Muscle of back (tissue), 11 donors: Measurements from ENCODE around the gene ANGPT4. TPM values are rescaled to one million over a fixed set of nuclear protein-coding genes. Genes with fewer than 3 reads are reported as not detected.

ENCODE experiments used
- DNase-seq, 3 donors: peaks; one replicate each; pipeline versions ENCODE4 v3.0.0 to v3.0.0-alpha.2; 2013
- polyA plus RNA-seq, 10 donors: library from polyadenylated mRNA; unstranded; fragments of 120-200 nt; gene quantifications; one replicate each; pipeline ENCODE4 v1.2.1, GENCODE V29; 2013; ENCODE audit not compliant: insufficient read length in 10 of 10

ANGPT4 gene
- polyA plus RNA-seq, 10 donors: 0.03 to 0.18 (median 0.06) TPM; not detected in 1

DNA sequence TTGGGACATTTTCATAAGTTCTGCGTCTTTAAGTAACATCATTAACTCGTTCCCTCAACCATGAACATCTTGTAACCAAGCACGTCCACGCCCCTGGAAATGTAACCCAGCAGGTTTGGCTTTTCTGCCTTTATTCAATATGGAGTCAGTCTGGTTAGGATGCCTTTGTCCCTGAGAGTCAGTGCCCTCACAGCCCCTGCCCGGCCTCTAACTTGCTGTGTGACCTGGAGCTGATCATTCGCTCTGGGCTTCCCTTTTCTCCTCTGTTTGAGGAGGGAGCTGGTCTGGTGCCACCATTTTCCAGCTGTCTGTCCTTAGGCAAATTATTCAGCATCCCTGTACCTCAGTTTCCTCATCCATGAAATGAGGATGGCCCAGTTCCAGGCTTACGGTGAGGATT lies 26.5 kb upstream of the ANGPT4 start:
- DNase-seq: no peak

DNA sequence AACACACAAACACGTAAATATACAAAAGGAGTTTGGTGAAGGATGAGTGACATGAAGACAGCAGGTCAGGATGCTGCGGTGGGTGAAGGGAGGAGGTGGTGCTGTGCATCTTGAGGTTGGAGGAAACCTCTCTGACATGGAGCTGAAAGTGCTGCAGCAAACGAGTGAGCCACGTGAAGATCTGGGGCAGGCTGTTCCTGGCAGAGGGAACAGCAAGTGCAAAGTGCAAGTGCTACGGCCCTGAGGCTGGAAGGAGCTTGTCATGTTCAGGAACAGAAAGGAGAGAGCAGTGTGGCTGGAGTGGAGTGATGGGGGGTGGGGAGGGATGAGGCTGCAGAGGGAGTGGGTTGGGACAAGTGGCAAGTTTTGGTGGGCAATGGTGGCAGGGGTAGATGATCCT lies 24.8 kb upstream of the ANGPT4 start:
- DNase-seq: no peak

DNA sequence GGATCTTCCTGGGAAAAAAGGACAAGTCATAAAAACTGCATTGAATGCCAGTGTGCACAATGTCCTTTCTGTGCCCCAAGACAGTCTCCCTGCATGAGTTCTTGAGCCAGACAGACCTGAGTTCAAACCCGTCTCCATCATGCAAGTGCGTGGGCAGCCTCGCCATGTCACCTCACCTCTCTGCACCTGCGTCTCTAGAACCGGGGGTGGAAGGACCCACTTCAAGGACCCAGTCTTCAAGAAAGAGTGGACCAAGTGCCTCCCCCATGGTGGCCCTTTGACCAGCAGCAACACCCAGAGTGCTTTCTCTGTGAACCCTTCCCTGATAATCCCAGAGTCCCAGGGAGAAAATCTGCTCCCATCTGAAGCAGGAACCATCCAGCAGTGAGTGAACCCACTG lies 23.5 kb upstream of the ANGPT4 start:
- DNase-seq: no peak

DNA sequence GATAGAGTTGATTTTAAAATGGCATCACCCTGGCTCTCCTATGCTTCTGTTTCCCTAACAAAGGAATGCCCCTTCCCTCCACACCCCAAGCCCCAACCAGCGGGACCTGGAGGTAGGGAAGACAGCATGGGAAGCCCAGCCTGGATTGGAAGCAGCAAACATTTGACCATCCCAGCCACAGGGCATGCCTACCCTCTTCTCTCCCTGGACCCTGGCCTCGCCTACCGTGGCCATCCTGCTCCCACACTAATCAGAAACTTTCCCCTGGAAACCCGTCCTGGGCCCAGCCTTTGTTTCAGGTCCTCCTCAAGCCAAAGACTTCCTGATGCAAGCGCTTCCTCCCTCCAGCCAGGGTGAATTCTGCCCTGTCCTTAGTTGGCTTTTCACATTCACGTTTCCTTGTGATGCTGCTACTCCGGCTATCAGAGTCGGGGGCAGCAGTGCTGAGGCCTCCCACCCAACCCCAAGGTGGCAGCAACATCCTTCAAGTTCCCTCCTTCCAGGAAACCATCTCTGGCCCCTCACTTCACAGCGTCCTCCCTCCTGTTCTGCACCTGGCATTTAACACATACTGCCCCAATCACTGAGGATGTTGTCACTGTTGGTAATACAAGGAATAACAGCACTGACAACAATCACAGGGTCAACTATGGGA lies 18.2 kb upstream of the ANGPT4 start:
- DNase-seq: no peak

DNA sequence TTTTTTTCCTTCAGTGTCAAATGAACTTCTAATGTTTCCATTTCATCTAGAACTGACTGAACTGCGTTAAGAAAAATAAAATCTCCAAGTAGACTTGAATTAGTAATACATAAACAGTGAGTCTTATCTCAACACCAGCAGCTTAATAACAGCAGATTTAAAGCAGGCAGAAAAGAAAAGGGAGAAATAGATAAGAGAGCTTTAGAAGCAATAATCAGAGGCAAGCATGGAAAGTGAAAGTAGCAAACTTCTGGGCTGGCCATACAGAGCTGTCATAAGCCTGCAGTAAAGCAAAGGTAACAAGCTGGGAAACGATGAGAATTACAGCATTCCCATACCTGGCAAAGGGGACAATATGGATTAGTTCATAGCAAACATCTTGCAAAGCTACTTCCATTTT lies 16.9 kb upstream of the ANGPT4 start:
- no peak for DNase-seq

DNA sequence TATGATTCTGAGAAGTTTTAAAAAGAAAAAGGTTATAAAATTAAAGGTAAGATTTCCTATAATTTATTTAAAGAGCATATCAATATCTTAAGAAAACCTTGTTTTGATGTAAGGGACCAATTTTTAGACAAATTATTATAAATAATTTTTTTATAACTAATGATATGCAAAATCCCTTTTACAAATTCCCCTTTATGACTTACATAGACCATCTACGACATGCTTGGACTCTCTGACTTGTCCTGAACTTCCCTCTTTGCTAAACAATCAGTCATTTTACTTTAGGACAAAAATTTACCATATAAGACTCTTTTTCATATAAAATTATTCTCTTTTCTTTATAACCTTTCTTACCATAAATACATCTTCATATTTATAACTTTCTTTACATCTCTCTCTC lies 15.3 kb upstream of the ANGPT4 start:
- no peak for DNase-seq

DNA sequence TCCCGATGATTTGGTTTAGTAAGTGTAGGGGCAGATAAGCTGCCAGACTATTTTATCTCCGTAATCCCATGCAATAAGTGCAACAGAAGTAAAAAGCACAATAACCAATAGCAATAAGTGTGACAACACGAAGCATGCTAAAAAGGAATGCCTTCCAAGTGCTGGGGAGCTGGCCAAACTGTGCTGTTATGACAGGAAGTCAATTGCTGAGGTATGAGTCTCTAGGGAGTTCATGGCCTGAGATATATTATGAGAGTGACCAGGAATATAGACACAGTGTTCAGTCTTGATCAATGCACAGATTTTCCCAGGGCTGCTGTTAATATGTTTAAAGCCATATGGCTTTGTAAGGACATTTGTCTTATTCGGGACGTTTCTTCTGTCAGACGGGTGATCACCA lies 10.5 kb upstream of the ANGPT4 start:
- DNase-seq: no peak

DNA sequence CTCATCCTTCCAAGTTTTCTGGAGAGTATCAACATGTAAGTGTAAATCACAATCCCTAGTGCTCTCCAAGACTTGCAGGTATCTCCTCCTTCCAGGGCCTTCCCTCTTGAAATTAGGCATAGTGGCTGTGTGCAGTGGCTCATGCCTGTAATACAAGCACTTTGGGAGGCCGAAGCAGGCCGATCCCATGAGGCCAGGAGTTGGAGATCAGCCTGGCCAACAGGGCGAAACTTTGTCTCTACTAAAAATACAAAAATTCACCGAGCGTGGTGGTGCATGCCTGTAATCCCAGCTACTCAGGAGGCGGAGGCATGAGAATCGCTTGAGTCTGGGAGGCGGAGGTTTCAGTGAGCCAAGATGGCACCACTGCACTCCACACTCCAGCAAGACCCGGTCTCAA lies 9.4 kb upstream of the ANGPT4 start:
- no peak for DNase-seq

DNA sequence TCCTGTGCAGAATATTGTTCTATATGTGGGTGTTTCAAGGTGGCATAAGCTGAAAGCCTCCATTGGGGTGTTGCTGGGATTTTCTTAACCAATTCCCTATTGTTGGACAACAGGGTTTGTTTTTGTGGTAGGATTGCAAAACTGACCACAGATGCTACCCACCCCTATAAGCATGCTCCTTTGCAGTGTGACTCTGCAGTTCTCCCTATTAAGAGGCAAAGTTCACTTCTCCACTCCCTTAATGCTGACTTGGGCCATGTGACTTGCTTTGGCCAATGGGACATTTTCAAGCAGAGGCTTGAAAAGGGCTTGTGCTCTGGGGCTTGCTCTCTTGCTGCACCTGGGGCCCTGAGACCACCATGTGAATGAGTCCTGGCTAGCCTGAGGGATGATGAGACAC lies 8.5 kb upstream of the ANGPT4 start:
- DNase-seq: no peak

DNA sequence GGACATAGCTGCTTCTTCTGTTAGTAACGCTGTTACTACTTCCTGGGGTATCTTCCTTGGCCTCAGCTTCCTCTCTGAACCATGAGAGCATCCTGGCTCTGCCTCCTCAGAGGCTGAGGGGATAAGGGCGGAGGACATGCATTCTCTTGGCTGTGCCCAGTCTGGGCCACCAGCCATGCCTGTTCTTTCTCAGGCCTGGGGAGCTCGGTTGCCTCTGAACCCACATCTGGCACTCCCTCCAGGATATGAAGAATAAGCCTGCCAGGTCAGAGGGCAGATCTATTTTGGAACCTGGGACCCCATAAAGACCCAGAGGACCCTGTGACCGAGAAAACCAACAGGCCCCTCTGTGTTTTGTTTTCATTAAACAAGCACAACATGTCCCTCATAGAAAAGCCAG lies 6.6 kb upstream of the ANGPT4 start:
- DNase-seq: no peak

DNA sequence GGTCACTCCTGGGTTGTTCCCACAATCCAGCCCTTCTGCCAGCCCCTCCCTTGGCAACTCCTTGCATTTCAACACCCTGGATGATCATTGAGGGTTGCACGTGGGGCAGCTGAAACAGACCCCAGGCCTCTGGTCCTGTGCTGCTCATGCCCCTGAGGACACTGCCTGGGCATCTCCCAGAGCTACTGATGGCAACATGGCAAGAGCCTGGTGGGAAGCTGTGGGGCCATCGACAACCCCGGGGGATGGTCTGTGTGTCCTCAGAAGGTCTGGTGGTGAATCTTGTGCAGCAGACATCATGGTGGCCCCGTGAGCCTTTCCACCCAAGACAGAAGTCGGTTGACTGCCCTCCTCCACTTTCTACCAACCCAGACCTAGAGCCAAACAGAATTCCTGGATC lies 4.9 kb upstream of the ANGPT4 start:
- no peak for DNase-seq

DNA sequence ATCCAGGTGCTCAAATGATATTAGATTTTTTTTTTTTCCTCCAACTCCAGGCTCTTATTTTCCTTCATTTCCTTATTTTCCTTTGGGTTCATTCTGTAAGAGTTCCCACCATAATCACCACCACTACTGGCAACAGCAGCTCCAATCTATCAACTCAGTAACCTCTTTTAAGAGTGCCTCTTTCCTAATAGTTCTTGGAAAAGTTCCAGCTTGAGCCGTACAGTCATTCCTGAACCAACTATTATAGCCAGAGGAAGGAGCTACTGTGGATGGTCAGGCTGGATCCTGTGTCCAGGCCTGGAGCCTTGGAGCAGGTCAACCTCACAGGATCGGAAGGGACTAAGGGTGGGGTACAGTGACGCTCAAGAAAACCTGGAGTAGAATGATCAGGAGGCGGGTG lies 4.2 kb upstream of the ANGPT4 start:
- DNase-seq: no peak

DNA sequence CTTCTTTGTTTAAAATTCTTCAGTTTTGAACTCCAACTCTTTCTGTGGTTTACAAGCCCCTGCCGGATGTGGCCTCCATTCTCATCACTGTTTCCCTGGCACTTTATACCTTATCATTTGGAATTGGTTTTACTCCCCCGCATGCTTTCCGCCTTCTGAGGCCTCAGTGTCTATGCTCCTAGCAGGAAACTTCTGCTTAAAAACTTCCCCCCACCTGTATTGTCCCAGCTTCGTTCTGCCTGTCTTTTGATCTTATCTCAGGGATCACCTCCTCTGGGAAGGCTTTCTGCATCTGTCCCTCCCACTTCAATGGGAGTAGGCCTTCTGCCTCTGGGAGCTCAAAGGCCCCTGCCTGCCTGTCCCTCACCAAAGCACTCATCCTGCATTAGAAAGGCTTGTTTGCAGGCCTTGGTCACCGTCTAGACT lies 3.4 kb upstream of the ANGPT4 start:
- no peak for DNase-seq

DNA sequence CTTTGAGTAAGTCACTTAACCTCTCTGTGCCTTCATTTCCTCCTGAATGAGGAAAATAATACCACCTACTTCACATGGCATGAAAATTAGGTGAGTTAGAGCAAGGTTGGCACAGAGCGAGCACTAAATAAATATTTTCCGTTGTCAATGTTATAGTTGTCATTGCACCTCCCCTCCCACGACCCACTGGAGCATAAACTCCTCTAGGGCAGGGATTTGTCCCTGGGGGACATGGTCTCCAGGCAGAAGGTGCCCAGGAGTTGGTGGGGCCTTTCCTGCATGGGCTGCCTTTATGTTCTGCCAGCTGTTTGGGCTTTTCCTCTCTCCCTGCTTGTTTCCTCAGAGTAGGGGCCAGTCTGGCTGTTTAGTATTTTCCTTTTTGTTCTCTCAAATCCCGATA lies 1.3 kb upstream of the ANGPT4 start:
- no peak for DNase-seq

DNA sequence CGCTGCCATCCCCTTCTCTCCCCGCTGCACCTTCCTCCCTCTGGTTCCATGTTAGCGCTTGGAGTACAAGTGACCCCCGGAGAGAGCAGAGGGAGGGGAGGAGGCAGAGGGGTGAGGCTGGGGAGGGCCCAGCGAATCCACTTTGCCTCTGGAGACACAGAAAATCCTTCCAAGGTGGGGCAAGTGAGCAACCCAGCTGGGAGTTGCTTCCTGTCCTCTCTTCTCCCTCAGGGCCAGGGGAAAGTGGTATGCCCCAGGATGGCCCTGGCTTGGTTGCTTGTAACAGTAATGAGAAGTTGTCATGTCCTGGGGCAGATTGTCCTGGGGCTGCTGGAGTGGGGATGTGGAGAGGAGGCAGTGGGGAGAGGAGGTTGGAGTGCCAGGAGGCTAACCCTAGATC lies 691 bp upstream of the ANGPT4 start:
- DNase-seq: no peak

DNA sequence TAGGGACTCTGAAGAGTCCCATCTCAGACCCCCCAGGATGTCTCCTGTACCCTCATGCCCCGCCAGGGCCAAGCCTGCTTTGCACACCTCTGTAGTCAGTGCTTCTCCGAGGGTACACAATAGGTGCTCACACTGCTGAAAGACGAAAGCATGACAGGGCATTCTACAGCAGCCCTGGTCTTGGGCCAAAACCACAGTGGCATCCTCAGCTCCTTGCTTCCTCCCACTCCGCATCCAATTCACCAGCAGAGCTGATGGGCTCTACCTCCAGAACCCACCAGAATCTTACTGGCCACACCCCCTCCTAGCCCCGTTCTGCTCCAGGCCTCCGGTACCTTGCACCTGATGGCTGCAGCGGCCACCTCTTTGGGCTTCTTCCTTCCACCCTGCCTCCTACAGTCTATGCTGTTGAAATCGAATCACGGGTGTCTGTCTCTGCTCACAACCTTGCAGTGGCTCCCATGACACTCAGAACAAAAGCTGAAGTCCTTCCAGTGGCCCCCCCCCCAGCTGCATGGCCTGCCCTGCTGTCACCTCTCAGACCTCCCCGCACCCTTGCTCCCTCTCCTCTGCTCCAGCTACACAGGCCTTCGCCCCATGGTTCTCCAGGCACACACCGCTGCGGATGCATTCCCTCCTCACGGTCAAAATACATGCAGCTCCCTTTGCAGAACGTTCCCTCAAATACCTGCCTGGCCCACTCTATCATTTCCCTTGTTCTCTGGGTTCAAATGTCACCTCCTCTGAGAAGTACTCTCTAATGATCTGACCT lies 1.2 kb downstream of the ANGPT4 start:
- no peak for DNase-seq

DNA sequence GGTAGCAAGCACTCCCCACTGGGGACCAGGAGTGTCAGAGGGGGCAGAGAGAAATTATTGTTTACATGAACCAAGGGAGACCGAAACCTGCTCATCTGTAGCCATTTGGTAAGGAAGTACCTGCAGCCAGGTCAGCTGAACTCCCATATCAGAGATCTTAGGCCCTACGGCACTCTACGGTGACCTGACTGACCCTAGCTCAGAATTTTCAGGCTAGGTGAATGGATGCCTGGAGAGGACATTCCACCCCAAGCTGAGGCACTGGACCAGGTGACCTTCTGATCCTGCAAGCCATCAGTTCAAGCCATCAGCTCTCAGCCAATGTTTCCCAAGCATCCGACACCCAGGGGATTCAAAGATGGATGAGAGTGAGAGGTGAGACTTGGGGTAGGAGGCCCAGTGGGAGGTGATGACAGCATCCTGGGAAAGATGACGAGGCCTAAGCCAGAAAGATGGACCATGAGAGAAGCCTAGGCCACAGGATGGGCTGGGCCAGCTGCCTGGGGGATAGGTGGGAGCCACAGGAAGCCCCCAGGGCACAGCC lies 2.8 kb downstream of the ANGPT4 start:
- no peak for DNase-seq

DNA sequence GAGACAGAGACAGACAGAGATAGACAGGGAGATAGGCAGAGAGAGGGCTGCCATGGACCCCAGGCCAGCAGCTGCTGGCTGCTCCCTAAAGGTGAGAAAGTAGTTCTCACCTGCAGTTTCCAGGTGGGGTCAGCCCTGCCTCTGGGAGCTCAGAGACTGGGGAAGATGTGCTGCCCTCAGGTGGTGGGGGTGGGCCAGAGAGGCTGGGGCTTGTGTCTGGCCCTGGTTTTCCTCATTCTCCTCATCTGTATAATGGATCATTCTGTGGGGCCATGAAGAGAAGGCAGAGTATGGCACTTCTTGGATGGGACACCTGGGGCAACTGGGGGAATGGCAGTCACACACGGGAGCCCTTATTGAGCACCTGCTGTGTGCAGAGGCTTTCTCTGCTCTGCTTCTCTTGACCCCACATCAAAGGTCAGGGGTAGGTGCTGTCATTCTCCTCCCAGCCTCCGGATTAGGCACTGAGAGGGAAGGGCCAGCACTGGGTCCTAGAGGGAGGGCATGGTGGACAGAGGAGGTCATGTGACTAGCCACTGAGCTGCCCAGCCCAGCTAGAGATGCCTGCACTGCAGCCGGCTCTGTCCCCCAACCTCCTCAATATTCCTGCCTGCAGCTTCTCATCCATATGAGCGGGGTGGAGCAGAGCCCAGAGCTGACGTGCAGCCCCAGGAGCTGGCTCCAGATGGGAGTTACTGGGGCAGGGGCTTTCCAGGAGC lies 4.1 kb downstream of the ANGPT4 start:
- peak in 1 of 3 donors; percentile 27 for DNase-seq

DNA sequence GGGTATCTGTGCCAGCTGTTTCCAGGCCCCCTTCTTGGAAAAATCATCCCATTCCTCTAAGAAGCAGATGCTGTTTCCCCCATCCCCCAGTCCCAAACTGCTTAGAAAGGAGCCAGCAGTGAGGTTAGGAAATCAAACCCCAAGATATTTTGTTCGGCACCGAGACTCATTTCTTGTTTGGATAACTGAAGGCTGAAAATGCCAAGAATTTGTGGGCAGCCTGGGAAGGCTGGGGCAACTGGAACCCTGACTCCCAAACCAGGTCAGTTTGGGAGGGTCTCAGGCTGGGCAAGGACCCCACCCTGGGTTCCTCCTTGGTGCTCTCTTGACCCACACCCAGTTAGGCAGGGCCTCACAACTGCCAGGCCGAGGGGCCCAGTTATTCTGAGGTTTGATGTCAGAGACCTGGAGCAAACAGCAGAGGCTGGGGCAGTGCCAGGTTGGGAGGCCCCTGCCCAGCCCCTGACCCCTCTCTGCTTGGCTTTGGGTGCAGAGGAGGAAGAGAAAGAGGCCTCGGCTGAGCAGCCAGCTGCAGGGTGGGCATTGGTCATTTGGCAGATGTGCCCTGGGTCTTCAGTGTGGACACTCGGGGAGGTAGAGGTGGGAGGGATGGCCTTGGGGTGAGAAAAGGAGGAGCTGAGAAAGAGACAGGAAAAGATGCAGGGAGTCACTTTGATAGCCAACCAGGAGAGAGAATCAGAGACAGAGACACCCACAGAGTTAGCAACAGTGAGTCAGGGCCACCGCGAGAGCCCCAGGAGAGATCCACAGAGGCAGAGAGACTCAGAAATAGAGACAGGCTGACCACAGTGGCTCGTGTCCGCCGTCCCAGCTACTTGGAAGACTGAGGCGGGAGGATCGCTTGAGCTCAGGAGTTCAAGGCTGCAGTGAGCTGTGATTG lies 5.0 kb downstream of the ANGPT4 start:
- peak in 2 of 3 donors; percentile 14 to 15 for DNase-seq

DNA sequence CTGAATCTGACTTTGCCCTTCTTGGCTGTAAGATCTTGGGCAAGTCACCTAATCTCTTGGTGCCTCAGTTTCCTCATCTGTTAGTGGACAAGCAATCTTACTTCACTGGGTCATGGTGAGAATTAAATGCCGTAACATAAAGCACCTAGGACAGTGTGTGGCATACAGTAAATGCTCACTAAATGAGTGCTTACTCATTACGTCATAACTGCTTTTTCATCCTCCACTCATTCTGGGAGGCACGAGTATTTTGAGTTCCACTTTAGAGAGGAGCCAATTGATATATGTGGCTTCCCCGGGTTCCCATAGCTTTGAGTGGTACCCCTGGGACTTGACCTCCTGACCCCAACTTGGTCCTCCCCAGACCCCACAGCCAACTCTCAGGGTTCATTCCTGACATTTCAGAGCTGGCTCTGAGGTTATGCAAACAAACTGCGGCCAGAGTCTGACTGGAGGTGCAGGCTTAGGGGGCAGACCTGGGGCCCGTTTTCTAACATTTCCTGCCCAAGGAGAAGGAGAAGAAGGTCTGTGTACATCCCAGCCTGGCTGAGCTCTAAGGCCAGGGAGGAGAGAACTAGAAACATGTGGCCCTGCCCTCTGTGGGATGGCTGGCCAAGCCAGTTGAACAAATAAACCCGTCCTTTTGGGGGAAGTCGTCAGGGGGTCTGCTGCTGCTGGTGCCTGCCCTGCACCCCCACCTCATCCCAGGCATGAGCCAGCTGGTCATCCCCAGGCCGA lies 5.8 kb downstream of the ANGPT4 start:
- DNase-seq: peak in 1 of 3 donors; percentile 46

DNA sequence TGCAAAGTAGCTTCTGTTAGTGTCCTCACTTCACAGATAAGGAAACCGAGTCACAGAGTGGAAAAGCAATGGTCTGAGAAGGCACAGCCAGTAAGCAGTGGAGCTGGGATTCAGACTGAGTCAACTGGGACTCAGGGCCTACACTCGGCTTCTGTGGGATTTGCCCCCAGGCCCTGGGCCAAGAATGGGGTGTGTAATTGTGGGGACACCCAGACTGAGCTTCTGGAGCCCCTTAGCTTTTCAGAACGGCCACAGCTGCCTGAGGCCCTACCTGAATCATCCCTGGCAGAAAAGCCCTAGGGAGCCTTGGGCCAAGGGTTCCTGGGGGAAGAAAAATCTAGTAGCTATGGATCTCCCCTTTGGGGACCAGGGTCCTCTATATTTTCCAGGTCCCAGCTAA lies 6.5 kb downstream of the ANGPT4 start:
- DNase-seq: no peak
